ENCODE results near the gene SH2D6.
A peak's percentile ranks its signal among the peaks of the same experiment; 100 is the strongest.
"Not testable (repeated sequence)": the region's sequence is repeated elsewhere in the genome, so short reads cannot be mapped to it uniquely, and the experiment has no call there.

SH2D6 gene

DNA sequence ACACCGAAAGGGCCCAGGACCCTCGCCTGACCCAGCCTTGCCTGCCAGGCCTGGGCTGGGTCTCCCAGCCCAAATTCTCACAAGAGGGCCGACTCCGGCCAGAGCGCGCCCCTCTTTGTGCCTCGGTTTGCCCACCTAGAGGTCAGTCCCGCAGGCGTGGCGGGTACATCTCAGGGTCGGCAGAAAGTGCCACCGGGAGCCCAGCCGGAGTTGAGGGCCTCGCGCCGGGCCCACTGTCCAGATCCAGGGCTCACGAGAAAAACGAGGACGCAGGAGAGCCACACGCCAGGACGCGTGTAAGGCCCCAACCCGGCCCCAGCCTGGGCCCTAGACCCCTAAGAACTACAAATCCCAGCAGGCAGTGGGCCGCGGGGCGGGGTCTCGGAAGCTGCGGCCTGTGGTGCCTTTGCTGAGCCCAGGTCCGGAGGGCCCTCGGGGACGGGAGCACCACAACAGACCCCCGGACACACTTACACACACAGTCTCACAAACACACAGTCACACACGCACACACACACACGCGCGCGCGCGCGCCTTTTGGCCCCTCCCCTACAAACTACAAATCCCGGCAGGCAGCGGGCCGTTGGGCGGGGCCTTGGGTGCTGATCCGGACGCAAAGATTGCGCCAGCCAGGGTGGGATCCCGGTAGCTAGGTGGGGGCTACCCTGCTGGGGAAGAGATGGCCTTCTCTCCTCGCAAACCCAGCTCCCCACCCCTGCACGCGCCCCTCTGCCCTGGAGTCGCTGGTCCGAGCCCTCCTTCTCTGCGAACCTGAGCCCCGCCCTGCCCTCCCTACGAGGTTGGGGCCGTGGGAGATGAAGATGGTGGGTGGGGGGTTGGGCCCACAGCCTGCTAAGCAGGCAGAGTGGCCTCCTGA, at the start of gene SH2D6:
SH2D6 (plus strand) TSS at position 583 of the 877 bp plus-strand sequence. CDS start 10,752 bp downstream, outside the sequence.
- peak; percentile 89 for DNase-seq

DNA sequence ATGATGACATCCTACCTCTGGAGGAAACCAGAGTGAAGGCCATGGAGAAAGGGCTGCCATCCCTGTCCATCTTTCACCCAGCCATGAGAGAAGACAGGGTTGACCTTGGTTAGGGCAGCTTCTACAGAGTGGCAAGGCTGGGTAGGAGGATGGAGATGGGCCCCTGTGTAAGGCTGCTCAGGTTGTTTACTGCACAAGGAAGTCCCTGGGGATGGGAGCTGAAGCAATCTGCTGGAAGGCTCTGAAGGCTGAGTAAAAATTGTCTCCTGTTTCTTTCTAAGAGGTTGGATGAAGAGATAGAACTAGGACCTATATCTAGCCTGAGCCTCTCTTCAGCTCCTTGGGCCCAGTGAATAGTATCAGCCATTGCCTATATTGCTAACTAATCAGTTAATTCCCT, 49.6 kb upstream of the SH2D6 start:
- no peak for DNase-seq

DNA sequence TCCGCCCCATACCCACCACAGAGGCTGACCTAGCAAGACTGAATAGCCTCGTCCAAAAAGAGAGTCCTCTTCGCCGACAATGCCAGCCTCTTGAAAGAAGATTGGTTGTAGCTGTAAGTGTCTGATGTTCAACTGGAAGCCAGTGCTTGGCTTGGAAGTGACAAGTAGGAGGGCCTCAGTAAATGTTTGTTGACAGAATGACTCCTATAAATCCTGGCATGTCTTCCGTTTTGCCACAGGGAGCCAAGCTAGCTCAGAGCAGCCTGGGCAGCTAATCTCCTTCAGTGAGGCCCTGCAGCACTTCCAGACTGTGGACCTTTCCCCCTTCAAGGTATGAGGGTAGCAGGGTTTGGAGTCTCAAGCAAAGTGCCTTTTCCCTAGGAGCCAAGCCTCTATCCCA, 49.0 kb upstream of the SH2D6 start:
- DNase-seq, result no peak

DNA sequence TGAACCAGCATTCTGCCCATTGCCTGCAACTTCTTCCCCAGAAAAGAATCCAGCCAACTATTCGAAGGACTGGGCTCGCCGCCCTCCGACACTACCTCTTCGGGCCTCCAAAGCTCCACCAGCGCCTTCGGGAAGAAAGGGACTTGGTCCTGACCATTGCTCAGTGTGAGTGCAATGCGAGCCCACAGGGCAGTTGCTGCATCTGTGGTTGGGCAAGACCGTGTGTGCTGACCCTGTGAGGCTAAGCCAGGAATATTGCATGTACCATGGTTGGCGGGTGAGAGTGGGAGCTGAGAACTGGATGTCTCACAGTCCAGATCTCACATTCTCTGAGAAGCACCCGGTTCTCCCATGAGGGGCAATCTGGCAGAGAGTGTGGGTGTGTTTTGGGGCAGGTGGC, 47.5 kb upstream of the SH2D6 start:
- DNase-seq, result no peak

DNA sequence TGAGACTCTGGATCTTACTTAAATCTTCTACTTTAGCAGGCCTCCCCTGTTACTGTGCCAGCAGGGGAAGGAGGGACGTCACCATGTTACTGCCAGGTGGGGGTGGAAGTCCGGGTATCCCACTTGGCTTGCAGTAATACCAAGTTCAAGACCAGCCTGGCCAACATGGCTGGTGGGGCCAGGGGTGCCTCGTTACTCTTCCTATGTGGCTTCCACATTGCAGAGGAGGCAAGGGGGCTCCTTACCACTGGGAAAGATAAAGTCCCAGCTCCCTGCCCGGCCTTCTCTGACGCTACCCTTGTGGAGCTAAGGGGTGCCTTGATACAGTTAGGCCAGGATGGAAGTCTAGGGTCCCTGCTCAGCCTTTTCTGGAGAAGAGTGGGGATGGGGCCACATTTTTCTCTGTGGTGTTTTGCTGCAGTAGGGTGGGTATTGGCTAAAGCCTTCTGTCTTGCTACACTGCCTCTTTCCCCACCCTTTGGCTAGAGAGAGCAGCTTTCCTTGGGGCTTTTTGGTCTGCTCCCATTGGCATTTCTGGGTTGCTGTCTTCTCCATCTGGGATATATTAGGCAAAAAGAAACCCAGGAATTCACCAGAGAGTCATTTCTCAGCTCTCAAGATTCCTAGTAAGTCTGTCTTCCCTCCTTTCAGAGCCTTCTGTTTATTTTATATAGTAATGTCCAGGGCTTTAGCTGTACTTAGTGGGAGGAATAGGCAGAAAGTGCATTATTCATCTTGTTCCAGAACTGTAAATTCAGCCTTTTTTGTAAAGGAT, 42.0 kb upstream of the SH2D6 start:
- DNase-seq, result no peak

DNA sequence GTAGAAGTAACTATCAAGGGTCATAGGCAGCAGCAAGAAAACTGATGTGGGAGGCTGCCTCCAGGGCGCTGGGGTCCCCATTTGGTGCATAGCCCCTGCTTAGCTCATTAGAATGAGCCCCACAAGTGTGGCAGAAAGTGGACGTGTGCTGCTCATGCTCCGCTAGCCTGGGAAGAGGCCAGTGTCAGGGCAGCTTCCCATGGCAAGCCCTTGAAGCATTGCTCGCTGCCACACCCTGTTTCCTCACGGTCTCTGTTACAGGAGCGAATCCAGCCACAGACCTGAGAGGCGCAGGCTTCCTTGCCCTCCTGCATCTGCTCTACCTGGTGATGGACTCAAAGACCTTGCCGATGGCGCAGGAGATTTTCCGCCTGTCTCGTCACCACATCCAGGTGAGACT, 41.4 kb upstream of the SH2D6 start:
- DNase-seq, result no peak

DNA sequence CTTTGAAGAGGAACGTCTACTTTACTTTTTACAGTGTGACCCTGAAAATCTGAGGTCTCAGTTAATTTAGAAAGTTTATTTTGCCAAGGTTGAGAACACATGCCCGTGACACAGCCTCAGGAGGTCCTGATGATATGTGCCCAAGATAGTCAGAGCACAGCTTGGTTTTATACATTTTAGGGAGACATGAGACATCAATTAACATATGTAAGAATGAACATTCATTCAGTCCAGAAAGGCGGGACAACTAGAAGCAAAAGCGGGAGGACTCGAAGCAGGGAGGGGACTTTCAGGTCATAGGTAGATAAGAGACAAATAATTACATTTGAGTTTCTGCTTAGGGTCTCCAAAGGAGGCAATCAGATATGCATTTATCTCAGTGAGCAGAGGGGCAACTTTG, 40.3 kb upstream of the SH2D6 start:
- DNase-seq, result no peak

DNA sequence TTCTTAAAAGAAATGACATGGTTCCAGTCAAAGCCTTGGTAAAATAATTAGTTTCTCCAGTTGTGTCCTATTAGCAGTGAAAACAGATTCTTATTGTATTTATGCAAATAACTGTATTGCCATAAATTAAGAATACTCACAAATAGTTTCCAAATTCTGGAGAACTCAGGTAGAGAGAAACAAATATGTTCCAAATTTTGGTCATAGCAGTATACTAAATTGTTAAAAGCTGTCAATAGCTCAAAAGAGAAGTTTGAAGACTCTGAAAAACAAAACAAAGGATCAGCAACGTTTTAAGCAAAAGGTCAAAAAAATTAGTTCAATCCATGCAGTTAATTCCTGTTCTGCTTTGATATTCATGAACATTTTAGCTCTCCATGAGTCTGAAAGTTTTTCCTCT, 38.5 kb upstream of the SH2D6 start:
- DNase-seq, result no peak

DNA sequence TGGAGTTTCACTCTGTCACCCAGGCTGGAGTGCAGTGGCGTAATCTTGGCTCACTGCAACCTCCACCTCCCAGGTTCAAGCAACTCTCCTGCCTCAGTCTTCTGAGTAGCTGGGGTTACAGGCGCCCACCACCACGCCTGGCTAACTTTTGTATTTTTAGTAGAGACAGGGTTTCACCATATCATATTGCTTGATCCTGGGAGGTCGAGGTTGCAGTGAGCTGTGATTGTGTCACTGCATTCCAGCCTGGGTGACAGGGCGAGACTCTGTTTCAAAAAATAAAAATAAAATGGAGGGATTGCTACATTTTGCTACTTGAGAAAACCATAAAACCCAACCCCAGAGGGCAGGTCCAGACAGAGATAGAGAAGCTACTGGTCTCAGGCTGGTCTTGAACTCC, 35.4 kb upstream of the SH2D6 start:
- not testable (repeated sequence) for DNase-seq

DNA sequence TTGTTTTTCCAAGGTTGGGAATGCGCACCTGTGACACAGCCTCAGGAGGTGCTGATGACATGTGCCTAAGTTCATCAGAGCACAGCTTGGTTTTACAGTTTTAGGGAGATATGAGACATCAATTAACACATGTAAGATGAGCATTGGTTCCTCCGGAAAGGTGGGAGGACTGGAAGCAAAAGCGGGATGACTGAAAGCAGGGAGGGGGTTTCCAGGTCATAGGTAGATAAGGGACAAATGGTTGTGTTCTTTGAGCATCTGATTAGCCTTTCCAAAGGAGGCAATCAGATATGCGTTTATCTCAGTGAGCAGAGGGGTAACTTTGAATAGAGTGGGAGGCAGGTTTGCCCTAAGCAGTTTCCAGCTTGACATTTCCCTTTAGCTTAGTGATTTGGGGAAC, 34.7 kb upstream of the SH2D6 start:
- no peak for DNase-seq

DNA sequence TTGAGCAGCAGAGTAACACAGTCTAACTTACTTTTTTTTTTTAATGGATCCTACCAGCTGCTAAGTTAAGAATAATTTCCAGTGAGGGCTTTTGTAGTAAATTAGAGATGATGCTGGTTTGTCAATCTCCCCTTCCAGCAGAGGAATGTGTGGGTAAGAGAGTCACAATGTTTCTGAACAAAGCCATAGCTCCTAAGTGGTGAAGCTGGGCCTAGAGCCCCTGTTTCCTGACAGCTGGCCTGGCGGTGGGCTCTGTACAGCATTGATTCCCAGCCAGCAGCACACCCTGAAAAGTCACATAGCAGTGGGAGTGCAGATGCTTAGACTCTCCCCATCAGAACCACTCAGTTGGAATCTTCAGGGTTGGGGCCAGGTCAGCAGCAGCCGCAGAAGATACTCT, 32.8 kb upstream of the SH2D6 start:
- no peak for DNase-seq

DNA sequence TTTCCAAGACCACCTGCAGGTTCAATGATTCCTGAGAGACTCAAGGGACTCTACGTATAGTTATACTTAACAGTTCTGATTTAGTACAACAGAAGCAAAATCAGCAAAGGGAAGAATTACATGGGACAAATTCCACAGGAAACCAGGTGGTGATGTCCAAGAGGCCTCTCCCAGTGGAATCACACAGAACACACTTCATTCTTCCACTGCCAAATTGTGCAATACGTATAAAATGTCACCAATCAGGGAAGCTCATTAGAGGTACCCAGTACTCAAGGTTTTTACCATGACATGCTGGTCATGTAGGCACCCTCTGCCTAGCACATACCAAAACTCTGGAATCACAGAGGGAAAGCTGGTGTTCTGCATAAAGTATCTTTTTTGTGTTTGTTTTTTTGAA, 30.8 kb upstream of the SH2D6 start:
- no peak for DNase-seq

DNA sequence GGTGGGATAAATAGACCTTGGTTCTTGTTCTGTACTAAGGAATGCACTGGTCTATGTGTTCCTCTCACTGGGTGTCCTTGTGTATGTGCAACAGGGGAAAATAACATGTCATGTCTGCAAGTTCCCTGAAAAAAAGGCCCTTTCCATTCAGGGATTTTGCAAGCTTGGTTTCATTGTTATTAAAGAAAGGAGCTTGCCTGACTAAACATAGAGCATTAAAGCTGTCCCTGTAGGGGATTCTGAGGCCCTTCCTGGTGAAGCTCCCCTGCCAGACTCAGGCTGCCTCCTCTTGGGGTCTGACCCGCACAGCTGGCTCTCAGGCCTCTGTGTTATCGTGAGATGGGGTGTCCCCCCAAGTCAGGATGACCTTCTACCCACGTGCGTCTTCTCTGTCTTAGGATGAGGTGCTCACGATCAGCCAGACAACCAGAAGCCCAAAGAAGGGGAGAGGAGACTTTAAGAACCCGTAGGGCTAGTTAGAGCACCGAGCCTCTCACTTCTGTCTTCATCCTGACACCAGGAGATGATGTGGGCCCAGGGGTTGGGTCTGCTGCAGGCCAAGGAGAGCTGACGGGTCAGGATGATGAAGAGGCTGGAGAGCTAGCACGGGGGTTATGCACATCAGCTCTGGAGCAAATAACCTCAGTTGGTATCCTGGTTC, 29.5 kb upstream of the SH2D6 start:
- DNase-seq, result no peak

DNA sequence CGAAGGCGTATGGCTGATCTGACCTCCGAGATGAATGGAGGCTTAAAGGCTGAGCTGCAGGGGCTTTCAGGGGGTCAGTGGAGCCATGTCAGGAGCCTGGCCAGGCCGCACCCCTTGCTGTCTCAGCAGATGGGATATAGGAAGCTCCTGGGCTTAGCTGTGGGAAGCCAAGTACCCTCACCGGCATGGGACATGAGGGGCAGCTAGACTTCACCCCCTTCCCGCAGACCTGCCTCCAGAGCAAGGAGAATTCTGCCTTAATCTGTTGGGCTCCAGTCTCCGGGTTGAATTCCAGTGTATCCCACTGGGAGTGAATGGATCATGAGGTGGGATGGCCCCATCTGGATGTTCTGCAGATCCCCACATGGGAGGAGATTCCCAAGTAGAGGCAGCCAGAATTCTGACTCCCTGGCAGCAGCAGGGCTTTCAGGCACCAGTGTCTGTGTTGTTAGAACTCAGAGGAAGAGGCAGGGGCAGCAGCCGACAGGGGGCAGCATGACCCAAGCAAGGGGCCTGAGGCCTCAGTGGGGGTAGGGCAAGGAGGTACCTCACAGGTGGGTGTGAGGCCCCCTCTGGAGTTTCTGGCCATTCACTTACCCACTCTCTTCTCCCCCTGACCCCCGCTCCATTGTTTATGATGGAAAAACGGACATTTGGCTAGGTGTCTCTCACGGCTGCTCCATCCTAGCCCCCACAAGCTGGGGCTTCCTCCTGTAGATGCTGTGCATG, 27.4 kb upstream of the SH2D6 start:
- DNase-seq, result peak; percentile 79

DNA sequence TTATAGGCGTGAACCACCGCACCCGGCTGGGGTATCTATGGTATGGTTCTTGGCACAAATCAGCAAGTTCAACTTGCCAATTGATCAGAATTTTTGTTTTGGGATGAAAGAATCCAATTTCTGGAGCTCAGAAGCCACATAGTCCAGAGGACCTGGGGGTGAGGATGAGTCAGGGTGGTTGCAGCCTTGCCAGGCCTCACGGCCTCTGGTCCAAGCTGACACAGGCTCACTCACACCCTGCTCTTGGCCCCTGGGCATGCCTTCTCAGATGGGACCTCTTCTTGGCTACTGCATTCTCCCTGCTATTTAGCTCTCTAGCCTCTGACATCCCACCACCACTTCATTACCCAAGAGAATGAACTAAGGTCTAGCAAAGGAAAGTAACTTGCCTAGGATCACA, 24.7 kb upstream of the SH2D6 start:
- DNase-seq, result no peak

DNA sequence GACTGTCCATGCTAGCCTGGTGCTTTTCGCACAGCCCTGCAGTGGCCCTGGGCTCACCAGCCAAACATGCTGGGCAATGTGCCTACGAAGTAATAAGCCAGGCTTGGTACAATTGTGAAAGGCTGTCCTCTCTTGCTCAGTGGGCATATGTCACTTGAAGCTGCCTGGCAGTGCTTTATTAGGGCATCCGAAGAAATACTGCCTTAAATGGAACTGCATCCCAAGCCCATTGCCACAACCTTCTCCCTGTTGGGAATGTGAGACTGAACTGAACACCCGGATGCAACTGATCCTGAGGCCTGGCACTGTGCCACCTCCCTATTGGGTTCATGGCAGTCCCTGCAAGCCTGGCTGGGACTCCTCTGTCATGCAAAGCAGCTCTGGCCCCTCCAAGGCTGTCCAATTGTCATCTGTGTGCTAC, 24.2 kb upstream of the SH2D6 start:
- DNase-seq, result no peak

DNA sequence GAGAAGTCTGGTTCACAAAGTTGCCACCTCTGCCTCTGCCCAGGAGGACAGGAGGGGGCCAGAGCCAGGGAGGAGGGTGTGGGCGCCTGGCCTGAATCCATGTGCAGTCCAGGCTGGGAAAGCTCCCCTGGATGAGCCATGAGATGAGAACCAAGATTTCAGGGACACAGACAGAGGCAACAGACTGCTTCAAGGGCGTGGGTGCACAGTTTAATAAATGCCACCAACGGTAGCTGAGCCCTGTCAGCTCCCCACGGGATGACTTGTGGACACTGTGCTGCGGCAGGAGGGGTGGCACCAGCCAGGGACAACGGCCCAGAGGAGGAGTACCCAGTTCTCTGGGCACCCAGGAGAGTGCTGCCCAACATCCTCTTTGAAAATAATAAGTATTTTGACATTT, 23.5 kb upstream of the SH2D6 start:
- no peak for DNase-seq

DNA sequence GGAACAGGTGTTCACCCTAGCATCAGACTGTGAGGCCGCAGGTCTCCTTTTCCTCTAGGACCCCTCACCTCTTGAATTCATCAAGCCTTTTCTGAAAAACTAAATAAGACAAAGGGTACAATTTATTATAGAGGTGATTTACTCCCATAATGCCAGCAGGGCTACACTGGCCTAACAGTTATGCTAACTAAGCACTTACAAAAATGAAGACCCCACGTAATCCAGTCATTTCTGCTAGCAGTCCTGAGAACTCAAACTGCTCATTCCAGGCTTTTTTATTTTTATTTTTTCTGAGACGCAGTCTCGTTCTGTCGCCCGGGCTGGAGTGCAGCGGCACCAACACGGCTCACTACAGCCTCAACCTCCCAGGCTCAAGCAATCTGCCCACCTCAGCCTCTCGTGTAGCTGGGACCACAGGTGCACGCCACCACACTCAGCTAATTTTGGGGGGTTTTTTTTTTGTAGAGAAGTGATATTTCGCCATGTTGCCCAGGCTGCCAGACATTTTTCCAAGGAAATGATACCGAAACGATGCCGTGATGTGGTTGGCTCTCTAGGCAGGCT, 22.5 kb upstream of the SH2D6 start:
- no peak for DNase-seq

DNA sequence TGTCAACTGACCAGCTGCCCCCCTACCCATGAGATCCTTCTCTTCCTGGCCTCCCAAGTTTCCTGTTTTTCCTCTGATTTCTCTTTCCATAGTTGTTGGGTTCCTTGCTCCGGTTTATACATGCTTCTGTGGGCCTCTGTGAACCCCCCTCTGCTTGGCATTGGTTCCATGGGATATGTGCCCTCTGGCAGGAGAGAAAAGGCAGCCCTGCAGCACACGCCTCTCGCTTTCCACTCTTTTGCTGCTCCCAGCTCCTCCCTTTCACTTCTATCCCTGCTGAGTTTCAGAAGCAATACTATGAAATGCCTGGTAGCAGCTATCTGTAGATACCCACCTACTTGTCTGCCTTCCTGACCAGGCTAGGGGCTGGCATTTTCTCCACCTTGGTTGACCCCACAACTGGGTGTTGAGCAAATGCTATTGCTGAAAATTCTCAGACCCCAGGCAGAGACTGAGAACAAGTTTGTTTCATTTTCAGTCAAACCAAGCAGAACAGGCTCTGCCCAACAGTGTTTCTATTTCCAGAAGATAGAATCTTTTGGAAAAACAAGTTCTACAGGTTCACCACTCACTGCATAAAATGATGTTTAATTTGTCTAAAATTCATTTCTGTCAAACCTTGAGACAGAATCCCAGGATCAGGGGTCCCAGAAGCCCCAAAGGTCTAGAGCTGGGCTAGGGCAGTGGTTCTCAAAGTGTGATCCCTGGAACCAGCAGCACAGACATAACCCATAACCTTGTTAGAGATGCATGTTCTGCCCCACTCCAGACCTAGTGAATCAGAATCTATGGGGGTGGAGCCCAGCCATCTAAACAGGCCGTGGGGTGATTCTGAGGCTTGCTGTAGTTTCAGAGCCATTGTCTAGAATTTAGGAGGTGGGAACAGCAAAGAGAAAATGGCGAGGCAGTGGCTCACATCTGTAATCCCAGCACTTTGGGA, 21.7 kb upstream of the SH2D6 start:
- no peak for DNase-seq

DNA sequence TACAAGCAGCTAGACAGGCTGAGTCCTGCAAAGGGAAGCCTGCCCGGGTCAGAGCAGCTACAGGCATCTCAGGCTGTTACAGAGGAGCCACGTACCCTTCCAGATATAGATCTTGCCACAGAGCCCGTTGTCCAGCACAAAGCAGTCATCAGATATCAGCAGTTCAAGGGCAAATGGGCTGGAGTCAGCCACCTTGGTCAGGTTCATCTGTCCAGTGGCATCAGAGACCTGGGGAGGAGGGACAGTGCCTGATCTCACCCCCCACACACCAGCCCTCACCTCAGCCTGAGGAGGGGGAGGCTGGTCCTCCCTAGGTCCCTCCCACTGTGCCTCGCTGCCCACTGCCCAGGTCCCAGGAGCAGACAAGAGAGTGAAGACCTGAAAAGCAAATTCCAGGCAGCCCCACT, 20.6 kb upstream of the SH2D6 start:
- DNase-seq, result no peak

DNA sequence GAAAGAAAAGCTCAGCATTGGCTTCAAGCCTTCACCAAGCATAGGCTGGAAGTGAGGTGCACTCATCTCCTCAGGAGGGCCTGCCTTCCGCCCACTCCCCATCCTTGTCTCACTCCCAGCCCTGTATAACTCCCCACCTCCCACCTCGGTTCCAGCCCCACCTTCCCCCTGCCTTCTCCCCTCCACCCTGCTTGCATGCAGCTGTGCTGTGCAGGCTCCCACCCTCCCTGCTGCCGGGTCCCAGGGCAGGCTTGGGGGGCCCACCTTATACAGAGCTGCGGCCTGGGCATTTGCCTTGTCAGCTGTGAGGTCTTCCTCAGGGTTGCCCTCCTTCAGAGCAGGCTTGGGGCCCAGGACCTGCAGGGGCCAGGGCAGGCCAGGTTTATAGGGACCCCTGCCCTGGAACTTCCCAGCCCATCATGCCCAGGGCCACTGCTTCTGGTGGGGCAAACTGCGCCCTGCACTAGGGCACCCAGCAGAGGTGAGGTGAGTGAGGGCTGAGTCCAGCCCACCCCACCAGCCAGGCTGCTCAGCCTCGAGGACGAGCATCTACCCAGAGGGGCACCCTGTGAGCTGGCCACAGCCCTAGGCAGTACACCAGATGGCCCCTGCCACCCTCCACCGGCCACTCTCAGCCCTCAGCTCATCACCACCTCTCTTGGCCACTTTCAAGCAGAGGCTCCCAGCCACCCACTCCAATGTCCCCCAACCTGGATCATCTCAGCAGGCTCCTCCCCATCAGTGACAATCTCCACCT, 19.9 kb upstream of the SH2D6 start:
- no peak for DNase-seq

All from activated T-cell treated with anti-CD3 and anti-CD28 coated beads, Interleukin-2, amount 50 U/mL, for 1 hour (primary cell).